GM21423 (cell line): Measurements from ENCODE around the gene AGAP1.

ENCODE experiments used
- ATAC-seq: cut with Tn5 transposase; IDR thresholded peaks from one replicate; pipeline ENCODE4 v1.9.1; 2021; ENCODE audit warnings: mild to moderate bottlenecking, moderate library complexity; ENCODE audit not compliant: unreplicated experiment

The AGAP1 gene

DNA sequence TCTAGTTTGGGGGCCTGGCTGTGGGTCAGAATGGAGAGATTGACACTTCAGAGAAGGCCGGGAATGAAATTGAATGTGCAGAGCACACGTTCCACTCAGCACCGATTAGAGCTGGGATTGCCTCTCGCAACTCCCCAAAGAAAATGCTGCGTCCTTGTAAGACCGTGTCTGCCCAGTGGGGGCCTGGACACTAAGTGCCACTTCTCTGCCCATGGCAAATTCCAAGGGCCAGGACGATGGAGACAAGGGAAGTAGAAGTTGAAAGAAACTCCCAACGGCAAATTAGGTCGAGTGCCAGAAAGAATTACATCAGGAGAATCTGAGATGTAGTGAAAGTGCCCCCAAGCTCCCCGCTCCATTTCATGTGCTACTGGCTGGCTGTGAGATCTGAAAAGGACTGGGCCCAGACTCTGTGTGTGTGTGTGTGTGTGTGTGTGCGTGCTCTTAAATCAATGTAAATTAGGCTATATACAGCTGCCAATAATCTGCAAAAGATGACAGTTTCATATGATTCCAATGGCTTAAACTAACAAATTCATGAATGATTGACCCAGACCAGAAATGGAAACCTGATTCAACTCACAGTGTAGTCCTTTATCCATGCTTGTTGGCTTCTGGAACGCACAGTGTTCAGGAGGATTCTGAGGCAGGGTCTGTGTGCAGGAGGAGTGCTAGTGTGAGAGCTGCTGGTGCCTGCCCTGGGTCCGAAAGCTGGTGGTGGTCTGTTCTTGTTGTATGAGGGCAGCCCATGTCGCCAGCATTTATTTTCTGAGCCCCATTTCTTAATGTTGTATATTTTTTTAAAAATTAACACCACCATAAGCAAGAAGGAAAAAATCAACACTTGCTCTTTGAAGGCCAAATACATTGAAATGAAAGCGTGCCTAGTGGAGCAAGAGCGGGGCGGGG is 234.3 kb downstream of the AGAP1 start:
- no peak for ATAC-seq

DNA sequence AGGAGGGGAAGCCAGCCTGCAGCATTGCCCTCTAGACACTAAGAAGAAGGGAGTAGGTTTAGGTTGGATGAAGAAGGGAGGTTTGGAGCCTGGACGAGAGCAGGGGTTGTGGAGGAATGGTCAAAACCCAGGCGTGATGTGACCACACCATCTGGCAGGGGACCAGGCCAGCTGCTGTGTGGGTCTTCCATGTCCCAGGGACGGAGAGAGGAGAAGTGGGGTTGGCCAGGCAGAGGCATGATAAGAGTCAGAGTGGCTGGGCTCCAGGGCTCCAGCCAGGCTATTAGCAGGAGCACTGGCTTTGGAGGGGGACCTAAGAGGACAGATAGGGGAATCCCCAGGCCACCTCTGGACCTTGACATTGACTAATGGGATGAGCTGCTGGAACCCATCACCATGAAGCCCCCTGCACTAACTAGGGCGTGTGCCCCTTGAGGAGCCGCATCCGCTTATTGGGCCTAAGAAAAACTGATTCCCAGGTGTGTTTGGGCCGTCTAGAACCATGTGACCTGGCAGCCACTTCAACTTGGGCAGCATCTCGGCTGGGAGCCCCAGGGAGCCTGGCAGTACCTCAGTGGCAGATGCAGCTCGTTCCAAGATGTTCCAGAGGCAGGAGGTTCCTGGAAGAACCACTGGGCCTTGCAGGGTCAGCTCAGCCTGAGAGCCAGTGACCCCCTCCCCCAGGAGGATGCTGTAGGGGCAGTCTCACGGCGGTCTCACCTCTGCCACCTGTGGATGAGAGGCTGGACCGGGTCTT is 235.1 kb downstream of the AGAP1 start:
- ATAC-seq = no peak

DNA sequence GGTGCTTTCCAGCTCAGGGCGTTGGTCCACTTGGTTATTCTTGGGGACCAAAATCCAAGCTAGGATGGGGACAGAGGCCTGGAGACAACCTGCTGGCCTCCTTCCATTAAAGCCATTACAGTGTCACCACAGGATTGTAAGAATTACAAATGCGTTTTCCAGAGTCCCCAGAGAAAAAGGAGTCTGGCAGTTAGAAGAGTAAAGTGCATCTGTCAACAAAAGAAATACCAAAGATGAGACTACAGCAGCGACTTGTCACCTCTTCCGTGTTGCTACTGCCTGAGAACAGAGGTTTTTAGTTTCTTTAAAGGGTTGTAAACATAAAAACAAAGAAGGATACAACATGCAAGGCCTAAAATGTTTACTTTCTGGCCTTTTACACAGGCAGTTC is 235.7 kb downstream of the AGAP1 start:
- no peak for ATAC-seq

DNA sequence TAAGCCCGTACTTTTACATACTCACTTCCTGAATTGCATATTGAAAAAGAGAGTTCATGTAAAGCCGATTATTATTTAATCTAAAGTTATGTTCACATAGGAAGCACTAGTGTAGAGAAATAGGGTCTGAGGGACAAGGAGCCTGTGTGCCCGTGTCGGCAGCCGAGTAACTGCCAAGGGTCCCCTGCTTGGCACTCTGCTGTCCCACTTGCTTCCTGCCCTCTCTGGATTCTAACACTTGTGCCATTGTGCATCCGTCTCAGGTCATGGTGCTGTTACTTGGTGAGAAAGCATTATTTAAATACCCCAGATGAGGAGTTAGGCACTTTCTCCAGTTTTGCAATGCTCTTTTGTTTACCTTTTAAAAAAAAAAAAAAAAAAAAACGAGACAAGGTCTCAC is 236.3 kb downstream of the AGAP1 start:
- no peak for ATAC-seq

DNA sequence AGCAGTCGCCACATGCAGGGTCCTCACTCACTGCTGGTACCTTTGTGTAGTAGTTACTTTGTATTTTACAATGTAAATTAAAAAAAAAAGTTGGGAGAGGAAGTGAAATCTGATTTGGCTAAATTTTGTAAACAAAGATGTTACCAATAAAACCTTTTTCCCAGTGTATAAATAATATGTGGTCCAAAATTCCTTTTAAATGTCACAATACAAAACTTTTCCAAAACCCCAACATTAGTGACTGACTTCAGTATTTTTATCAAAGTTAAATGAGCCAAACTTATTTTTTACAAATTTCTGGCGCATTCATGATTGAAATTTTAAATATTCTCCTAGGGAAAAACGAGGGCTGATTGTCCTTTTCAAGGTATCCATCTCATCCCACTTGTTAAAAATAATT is 239.9 kb downstream of the AGAP1 start:
- no peak for ATAC-seq

DNA sequence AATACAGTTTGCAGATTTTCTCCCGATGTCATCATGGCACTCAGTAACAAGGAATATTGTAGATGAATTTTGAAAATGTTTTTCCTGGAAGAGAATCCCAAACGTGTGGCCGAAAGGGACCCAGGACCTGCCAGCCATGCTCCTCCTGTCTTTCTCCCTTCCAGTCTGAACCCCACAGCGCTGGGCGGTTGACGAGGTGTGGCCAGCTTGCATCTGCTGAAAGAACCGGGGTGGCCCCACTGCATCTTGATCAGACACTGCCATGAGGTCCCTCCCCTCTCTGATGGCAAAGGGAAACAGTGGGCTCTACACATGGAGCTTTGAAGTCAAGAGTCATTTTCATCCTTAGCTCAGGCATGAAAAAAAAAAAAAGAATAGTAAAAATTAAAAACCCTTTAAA is 240.3 kb downstream of the AGAP1 start:
- ATAC-seq = no peak

DNA sequence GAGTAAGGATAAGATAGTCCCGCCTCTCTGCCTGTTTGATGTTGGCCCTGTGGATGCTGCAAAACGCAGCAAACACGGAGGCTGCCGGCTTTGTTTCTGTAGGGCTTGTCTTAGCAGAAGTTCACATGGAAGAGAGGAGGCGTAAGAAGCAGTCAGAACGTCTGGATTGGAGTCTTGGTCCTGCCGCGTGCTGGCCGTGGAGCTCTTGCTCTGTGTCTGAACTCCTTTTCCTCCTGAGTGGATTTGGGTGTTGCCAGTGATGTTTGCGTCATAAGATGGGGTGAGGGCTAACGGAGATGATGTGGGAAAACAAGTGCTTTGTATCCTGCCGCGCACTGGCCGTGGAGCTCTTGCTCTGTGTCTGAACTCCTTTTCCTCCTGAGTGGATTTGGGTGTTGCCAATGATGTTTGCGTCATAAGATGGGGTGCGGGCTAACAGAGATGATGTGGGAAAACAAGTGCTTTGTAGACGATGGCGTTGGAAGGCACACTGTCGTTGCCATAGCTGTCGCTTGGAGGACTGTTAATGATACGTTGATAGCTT is 240.9 kb downstream of the AGAP1 start:
- ATAC-seq = no peak

DNA sequence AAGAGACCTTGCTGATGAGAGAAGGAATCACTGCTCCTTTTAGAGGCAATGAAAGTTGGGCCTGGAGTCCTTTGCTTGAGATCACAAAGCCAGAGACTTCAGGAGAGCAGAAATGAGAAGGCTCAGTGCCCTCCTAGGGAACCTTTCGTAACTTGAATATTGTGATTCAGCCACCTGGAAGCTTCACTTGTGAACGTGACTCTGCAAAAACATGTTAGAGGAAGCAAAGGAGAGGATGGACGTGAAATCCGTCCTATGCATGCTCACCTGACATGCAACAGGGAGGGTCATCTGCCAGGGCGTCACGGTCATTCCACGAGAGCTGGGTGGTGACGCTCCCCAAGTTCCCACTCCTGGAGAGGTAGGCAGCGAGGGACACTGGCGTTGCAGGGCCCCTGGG is 243.6 kb downstream of the AGAP1 start:
- ATAC-seq = no peak

DNA sequence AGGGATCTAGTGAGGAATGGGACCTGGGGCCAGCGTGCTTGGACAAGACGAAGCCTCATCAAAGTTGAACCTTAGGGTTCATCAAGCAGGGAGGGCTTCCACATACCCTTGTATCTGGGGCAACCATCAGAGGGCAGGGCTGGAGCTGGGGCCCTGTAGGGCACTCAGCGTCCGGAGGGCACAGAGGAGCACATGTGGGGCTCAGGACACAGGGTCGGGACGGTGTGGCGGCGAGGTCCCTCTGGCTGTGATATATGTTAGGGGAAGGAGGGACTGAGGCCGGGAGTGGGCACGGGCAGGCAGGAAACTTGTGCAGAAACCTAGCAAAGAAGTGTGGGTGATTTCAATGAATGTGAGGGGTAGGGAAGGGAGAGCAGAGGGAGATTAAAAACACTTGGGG is 244.0 kb downstream of the AGAP1 start:
- no peak for ATAC-seq

DNA sequence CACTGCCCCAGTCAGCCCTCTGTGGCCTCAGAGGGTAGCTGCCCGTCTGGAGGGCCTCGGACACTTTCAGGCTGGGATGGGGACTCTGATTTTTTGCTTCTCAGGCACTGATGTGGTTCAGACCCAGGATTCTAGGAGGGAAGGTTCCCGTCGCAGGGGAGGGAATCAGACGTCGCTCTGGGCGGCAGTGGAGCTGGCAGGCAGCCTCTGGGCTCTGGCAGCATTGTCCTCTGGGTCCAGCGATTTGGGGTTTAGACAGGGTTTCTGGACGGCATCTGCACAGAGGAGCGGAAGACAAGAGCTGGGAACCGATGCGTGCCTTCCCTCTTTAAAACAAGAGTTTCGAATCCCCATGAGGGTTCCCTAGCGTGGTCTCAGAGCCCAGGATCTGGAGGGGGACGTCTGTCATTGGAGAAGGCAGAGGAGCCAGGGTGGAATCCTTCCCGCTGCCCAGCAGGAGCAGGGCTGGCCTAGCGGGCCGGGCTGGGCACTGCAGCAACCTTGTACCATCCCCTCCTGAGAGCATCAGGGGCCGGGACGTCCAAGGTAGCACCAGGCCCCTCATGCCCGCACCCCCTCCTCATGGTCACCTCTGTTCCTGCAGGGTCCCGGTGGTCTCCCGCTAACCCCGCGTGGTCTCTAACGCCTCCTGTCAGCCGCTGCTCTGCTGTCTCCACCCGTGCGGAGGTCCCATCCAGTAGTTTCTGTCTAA is 246.0 kb downstream of the AGAP1 start:
- ATAC-seq = no peak

DNA sequence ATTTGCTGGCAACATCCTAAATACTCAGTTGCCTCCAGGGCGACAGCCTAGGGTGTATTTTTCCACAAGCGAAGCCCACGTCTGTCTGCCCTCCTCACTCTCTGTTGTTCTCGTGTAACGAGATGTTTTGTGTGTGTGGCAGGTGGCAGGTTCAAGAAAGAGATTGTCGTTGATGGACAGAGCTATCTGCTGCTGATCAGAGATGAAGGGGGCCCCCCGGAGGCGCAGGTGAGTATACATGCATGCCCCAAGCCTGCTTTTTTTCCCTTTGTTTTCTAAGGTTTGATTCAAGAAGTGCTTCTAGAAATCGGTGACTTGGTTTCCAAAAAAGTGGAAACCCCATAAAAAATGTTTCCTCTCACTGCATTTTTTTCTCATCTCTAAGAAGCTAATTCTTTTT is 247.0 kb downstream of the AGAP1 start:
- ATAC-seq = no peak

DNA sequence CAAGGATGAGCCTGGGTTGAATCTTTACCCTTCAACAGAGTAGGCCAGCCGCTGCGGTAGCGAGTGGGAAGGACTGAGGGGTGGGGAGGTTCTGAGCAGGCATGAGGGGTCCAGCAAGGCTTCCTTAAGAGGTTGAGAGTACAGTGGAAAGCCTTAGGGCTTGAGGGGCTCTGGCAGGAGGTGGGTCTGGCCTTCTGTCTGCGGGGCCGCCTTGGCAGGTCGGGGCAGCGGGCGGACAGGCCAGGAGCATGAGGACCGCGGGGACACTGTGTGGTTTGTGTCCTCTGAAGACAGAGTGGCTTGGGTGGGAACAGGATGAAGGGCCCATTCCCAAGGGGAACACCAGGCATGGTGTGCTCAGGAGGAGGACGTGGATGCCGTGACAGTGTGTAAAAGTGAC is 250.3 kb downstream of the AGAP1 start:
- ATAC-seq = no peak

DNA sequence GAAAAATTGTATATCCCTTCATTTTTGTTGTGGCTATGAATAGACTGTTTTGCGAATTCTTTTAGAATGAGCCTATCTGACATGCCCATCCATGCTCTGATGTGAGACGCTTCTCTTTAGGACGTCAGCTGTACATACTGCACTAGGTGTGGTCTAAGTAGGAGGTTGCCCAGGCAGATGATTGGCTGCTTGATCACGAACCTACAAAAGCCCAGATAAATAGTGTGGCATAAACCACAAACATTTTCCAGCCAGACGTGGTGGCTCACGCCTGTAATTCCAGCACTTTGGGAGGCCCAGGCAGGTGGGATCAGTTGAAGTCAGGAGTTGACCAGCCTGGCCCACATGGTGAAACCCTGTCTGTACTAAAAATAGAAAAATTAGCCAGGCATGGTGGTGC is 251.8 kb downstream of the AGAP1 start:
- no peak for ATAC-seq

DNA sequence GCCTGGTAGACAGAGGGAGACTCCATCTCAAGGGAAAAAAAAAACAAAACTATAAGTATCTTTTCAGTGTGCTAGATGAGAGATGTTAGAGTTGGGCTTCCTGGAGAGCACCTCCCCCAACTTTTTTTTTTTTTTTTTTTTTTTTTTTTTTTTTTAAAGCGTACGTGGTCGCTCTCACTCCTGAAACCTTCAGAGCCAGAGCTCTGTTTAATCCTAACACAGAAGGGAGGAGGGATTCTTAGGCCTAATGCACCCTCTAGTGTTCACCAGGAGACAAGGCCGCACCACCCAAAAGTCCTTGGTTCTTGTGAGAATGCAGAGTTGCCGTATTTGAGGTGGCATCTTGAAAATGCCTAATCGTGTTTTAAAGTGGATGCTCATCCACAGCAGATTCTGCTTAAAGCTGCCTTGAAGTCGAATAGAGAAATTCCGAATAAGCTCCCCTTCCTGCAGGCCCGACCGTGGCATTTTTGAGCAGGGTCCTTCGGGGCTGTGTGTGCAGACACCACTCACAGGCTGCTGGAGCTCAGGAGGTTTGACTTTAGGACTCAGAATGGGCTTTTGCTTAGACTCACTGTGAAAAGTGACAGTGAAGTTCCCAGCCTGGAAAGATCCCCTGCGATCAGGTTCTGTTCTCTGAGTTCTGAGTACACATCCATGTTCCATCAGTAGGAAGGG is 252.6 kb downstream of the AGAP1 start:
- no peak for ATAC-seq

DNA sequence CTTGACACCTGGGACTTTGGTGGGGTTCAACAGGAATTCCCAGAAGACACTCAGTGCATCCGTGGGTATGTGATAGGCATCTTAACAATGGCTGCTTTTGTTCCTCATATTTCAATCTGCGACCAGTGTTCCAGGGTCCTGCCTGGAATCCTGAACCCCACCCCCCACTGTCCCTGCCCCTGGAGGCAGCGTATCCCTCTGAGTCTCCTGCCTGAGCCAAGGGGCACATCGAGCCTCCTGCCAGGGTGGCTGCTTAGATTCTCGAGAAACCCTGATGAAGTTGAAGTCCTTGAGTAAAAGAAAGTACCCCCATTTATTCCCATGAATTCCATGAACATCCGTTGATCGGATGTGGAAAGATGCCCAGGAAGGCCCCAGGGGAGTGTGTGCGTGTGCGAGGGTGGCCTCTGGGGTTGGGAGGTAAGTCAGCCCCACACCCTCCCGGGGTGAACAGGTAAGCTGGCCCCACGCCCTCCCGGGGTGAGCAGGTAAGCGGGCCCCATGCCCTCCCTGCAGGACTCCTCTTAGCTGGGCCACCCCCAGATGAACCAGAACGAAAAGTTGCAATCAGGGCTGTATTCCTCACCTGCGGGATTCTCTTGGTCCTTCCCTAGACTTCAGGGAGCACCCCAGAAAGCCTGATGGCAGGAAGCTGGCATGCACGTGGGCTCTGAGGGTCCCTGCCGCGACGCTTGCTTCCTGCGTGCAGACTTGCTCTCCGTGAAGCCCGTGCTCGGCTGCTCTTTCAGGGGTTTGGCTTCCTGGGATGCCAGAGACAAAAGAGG is 253.3 kb downstream of the AGAP1 start:
- no peak for ATAC-seq

DNA sequence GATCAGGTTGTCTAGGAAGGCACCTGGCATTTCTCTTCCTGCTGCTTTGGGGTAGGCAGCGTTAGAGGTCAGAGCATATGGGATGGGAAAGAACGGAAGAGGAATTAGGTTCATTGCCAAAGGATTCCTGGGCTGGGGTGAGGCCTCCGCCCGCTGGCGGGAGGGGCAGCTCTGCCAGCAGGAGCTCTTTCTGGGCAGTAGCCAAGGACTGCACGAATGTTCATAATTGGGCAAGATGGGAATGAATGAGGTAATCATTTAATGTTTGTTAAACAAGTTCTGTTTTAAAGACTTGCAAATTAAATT is 253.9 kb downstream of the AGAP1 start:
- no peak for ATAC-seq

DNA sequence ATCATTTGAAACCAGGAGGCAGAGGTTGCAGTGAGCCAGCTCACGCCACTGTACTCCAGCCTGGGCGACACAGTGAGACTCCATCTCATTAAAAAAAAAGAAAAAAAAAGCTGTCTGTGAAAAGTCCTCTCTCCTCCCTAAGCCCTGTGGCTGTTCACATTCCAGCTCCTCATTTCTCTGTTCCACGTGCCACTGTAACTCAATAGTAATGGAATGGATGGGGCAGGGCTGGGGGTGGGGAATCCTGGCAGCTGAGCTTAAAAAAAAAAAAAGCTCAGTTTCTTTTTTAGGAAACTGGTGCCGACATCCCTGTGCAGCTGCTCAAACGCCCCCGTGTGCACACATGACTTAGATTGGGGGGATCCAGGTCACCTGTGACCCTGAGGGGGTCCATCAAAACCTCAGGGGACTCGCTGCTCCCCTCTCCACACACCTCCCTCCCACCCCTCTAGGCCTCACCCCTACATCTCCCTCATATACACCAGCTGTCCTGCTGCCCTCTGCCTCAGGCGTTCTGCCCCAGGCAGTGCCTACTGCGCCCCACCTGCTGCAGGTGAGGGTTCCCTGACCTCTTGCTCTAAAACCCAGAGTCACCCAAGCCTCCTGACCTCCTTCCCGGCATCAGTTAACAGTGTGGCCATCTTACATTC is 255.4 kb downstream of the AGAP1 start:
- no peak for ATAC-seq

DNA sequence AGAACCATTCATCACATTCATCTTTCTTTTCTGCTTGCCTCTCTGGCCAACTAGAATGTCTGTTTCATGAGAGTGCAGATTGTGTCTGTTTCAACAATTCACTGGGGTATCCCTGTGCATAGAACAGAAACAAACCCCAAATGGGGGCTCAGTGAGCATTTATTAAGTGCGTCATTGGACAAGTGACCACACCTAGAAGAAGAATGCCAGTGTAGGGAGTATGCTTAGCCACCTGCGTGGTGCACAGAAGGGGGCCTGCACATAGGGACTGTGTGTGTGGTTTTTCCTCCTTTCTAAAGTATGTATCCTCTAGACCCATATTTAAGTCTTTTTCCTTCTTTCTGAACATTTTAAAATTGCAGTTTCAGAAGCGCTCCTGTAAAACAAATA is 255.9 kb downstream of the AGAP1 start:
- no peak for ATAC-seq

DNA sequence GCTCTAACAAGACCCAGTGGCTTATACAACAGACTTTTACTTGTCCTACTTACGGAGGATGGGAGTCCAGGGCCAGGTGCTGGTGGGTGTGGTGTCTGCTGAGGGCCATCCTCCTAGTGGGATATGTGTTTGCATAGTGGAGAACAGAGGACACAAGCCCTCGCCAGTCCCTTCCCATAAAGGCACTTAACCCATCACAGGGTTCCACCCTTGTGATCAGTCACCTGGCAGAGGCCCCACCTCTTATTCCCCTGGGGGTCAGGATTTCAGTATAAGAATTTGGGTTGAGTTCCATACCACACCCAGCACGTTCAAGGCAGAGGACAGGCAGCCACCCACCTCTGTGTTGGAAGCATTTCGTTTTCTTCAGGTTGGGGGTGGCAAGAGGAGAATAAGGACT is 259.0 kb downstream of the AGAP1 start:
- no peak for ATAC-seq
